Activated gamma-delta T cell treated with Interleukin-2 at 50 U/mL for 16 hours (primary cell): Measurements from ENCODE around the gene POLR2F.

ENCODE experiments used
- DNase-seq: peaks from one replicate; pipeline ENCODE4 v3.0.0-alpha.2; 2020

Gene POLR2F

DNA sequence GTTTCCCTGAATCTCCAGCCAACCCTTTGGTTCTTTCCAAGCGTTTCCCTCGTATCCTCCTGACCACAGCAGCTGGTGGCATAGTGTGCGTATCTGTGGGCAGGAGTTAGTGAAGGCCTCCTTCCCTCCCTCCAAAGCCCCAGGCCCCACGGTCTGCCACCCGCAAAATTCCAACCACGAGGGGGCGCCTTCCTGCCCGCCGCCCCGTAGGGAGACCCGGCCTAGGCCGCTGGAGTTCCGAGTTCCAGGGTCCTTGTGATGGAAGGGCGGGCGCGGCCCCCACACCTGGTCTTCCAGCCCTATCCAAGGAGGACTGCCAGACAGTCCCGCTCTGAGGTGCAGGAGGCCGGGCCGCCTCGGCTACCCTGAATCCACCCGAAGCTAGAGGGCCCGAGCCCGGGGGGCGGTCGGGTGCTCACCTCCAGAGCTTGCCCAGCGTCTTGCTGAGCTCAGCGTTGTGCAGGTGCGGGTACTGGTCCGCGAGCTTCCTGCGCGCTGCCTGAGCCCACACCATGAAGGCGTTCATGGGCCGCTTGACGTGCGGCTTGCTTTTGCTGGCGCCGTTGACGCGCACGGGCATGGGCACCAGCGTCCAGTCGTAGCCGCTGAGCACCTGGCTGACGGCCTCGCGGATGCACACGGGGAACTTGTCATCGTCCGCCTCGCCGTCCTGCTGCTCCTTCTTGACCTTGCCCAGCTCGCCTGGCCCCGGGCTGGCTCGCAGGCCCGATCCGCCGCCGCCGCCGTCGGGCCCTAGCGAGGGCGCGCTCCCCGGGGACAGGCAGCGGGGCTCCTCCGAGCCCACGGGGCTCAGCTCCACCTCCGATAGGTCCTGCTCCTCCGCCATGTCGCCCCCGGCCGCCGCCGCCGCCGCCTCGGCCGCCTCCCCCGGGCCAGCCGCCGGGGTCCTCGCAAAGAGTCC, 29.7 kb downstream of the POLR2F start:
- no peak for DNase-seq

DNA sequence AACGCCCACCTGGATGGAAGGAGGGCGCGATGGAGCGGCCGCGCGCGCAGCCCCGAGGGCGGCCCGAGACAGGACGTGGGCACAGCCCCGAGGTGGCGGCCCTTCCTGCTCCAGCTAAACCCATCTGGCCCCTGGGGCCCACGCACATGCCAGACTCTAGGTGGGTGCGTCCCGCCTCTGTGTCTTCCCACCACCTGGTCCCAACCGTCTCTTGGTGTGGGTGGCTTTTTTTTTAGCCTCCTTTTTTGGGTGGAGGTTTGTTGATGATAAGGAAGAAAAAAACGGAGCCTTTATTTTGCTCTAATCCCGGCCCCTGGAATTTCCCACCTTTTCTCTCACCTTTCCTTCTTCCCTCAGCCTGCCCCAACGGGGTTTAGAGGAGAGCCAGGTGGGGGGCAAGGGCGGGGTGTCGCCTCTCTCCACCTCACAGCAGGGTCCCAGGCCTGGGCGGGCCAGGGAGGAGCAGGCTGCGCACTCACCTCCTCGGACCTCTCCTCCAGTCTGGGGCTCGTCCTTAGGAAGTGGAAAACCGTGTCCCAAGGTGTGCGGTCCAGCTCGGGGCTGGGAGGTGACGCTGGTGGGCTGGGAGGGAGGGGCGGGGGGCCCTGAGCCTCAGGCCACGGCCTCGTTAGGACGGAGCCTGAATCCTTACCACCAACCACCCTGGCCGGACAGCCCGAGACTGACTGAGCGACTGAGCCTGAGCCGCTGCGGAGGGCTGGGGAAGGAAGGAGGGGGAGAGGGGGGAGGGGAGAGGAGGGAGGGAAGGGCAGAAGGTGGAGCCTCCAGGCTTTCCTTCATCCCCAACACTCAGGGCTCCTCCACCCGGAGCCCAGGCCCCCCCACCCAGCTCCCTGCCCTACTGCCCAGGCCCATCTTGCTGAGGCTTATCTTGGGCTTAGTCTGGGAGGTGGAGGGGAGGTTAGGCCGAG, 30.6 kb downstream of the POLR2F start, which contains the start of gene SOX10:
SOX10 (minus strand) TSS at position 696 of the 932 bp plus-strand sequence. CDS start 771 bp downstream, outside the sequence.
- DNase-seq = no peak

DNA sequence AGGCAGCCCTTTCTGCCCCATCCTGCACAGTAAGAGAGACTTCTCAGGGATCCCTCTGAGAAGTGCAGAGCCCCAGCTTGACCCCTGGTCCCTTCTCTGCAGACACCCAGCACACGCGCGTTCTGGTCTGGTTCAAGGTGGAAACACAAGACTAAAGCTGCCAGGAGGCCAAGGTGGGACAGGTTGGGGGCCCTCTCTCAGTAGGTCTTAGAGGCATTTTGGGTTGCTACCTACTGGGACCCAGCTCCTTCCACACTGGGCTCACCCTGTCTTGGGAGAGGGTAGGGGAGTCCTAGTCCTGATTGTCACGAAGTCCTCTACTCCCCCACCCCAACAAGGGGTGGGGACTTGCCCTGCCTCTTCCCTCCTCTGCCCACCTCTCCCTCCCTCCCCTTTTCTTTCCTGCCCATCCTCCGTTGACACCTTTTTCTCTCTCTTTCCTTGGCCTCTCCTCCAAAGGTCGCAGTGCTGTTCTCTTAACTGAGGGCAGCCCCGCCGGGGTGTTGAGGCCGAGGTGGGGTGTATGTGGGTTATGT, 31.6 kb downstream of the POLR2F start:
- no peak for DNase-seq

DNA sequence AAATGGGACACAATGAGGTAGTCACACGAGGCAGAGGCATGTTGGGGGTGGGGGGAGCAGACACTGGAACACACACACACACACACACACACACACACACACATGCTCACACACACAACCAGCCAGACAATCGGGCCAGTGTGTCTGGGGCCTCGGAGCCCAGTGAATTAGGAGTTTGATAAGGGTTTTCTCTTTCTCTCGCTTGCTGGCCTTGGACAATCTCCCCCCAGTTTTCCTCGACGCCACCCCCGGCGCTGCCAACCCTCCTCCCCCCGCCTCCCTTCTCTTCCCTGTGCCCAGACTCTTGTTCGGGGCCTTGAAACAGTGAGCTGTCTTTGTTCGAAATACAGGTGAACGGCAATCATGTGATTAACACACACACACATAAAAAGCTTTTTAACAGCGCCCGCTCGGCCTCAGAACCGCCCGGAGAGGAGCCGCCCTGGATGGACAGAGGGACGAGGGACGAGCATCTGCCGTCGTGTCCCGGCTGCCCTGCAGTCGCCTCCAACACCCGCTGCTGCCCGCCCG, 32.3 kb downstream of the POLR2F start:
- DNase-seq = no peak

DNA sequence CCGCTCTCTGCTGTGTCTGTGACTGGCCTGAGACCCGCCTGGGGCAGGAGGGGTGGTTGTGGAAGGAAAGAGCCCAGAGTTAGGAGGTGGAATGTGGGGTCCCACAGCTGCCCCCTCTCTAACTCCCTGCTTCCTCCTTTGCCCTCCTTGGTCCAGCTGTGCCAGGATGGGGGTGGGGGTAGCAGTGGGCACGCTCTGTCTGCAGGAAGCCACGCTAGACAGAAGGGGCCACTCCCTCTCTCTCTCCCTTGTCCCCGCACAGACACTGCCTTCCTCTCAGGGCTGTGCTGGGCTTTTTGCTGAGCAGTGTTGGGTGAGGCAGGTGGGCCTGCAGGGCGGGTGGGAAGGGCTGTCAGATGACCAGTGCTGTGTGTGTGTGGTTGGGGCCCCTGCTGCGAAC, 32.9 kb downstream of the POLR2F start:
- DNase-seq = no peak

DNA sequence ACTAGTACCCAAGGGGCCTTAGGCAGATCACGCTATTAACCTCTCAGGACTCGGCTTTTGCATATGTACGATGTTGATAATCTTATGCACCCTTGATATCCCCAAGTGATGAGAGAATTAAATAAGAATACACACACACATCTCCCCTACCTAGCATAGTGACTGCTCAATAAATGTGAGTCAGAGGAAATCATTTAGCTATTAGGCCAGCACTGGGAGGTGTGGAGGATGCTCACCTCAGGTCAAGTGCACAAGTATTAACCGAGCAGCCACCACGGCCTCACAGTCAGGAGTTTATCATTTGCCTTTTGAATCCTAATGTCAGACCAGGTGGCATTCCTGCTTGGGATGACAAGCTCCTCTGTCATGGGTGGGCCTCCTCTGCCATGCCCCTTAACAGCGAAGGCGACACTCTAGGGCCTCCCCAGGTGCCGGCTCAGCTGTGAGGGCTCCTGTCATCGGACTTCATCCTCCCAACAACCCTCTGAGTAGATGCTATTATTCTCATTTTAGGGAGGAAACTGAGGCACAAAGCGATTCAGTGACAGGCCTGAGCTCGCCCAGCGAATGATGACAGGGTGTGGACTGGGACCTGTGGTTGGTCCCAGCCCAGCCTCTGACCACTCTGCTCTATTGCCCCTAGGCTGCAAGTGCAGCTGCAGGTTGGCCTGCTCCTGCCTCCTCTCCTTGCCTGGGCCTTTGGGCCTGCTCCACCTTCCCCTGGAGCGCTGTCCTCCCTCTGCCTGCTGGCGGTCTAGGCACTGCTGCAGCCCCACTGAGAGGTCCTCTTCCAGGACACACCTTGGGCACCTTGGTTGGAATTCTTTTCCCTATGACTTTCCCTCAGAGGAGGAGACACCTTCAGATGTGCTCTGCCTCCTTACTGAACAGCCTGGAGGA, 35.9 kb downstream of the POLR2F start:
- no peak for DNase-seq

DNA sequence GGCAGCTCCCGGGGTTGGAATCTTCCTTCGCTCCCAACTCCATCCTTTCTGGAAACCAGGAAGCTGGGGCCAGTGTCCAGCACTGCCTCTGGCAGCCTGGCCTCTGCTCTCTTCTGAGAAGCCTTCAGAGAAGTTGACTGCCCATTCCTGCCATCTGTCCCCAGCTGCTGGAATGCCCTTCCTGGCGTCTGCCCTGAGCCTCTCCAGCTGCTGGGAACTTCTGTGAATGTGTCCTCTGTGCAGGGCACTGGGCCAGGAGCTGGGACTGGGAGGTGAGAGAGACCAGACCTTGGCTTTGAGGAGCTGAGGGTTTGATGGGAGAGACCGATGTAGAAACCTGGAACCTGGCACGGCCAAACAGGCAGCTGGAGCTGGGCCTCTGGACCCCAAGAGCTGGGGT, 36.8 kb downstream of the POLR2F start:
- DNase-seq = no peak

DNA sequence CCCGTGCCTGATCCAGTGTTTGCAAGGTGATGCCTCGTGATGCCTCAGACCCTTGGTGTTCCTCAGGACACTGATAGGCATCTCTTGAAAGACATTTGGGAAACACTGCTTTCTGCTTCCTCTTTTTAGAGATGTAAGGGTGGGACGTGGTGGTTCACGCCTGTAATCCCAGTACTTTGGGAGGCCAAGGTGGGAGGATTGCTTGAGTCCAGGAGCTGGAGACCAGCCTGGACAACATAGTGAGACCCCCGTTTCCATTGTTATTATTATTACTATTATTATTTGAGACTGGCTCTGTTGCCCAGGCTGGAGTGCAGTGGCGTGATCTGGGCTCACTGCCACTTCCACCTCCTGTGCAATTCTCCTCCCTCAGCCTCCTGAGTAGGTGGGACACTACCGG, 37.4 kb downstream of the POLR2F start:
- no peak for DNase-seq

DNA sequence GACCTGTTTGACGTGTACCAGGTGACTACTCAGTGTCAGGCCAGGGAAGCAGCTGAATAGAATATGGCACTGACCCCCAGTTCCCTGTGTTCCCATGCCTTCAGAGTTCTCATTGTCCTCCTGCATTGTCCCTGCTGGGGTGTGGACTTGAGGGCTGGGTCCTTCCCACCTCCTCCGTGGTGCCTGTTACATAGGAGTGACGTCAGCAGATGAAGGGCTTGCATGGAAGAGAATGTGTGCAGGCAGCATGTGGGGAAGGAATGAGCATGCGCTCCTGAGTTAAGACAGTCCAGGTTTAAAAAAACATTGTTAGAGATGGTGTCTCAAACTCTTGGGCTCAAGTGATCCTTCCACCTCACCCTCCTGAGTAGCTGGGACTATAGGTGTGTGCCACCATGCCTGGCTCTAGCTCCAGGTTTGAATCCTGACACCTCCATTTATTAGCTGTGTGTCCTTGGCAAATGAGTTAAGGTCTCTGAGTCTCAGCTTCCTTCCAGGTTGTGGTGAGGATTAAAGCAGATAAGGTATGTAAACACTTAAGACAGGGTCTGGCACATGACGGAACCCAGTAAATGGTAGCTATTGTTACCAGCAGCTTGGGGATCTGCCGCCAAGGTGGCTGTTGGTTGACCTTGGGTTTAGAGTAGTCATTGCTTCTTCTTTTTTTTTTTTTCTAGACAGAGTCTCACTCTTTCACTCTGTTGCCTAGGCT, 38.4 kb downstream of the POLR2F start:
- DNase-seq = no peak

DNA sequence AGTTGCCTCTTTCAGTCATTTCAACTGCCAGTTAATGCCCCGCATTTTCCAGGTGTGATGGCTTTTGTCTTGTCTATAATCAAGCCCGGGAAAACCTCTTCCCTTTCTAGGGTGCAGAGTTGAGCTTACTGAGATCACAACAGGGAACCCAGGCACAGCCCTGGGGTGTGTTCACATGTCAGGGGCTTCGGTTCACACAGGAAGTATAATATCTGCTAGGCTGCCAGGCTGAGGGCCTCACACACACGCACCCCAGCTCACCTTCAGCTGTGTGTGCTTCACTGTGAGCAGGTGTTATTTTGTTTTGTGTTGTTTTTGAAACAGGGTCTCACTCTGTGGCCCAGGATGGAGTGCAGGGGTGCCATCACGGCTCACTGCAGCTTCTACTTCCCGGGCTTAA, 40.5 kb downstream of the POLR2F start:
- DNase-seq = peak; percentile 55

DNA sequence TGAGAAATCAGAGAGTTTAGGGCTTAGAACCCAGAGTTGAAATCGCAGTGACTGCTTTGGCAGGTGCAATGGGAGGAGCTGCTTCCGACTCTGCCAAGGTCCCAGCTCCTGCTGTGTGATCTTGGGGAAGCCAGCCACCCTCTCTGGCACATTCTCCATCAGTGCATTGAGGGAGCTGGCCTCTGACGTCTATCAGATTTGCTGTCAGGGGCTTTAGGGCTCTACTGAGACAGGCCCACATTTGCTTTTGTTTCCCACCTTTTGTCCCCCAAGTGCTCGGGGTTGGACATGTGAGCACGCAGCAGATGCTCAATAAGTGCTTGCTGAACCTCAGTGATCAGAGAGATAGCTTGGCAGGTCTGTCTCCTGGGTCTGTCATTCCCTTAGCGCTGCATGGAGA, 41.5 kb downstream of the POLR2F start:
- DNase-seq = no peak

DNA sequence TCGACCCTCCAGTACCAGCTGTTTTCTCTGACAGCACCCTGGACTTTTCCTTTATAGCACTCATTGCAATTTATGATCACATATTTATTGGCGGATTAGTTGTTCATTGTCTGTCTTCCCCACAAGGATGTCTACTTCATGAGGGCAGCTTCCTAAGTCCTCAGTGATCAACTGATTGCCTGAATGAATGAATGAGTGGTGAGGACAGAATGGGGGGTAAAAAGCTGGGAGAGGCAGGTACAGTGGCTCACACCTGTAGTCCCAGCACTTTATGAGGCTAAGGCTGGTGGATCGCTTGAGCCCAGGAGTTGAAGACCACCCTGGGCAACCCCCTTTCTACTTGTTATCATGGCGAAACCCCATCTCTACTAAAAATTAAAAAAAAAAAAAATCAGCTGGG, 42.0 kb downstream of the POLR2F start:
- no peak for DNase-seq

DNA sequence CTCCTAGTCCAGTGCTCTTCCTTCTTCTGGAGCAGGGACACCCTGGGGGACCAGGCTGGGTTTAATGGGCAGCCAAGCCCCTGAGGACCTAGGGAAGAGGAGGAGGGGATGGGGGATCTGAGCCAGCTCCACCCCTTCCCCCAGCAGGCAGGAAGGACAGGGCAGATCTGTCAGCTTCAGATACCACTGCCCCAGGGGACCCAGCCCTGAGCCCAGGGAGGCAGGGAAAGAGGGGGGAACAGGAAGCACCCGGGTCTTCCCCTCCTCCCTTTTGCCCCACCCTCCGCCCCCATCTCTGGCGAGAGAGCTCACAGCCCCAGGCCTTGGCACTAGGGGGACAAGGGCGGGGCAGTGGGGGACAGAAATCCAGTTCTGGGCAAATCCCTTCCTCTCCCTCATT, 42.6 kb downstream of the POLR2F start:
- DNase-seq = peak; percentile 18

DNA sequence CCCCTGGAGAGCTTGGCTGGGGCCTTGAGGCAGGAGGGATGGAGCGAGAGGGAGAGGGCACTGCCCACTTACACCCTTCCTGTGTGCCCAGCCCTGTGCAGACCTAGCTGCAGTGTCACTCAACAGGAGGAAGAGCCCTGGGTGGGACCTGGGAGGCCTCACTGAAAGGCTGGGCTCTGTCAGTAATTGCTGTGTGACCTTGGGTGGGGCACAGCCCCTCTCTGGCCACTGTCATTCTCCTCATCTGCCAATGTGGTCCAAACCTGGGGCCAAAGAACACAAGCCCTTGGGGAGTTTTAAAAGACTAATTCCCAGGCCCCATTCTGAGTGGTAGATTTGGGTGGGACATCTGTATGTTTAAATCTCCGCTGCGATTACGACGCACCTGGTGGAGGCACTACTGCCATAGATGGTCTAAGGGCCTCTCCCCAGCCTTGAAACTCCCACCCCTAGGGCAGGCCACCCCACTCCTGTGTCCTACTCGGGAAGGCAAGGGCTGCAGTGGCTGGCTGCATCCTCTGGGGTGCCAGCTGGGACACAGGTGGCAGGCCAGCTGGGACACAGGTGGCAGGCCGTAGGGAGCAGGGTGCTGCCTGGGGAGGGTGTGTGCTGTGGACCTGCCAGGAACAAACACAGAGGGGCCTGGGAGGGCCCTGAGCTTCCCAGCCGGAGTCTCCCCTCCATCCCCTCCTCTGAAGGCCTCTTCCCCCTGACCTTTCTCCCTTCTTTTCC, 43.2 kb downstream of the POLR2F start:
- no peak for DNase-seq

DNA sequence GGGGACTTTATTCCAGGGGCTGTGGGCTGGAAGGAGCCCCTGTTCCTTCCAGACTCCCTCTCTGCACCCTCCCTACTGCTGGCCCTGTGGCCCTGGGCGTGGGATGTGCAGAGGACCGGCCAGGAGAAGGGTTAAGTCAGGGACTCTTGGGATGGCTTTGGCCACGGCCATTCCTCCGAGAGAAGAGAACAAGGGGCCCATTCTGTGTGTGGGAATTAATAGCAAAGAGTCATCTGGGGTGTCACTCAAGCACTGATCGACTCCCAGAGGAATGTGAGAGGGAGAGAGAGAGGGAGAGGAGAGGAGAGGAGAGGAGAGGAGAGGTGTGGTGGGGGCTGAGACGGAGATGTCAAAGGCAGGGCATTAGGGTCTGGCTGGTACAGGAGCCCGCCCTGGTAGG, 45.0 kb downstream of the POLR2F start:
- no peak for DNase-seq

DNA sequence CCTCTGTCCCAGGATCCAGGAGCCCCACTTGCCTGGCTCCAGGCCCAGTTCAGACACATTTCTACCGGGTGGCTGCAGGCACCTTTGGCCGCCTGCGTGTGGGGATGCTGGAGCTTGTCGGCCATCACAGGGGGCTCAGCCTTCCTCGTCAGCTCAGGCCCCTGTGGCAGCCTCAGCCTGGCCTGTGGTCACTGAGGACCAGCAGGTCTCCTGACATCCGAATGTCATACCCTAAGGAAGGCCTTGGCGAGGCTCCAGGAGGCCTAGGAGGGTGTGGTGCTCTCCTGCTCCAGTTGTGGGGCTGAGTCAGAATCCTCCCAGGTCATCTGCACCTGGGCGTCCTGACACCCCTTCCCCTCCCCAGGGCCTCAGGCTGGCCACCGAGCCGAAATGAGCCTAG, 45.7 kb downstream of the POLR2F start:
- no peak for DNase-seq

DNA sequence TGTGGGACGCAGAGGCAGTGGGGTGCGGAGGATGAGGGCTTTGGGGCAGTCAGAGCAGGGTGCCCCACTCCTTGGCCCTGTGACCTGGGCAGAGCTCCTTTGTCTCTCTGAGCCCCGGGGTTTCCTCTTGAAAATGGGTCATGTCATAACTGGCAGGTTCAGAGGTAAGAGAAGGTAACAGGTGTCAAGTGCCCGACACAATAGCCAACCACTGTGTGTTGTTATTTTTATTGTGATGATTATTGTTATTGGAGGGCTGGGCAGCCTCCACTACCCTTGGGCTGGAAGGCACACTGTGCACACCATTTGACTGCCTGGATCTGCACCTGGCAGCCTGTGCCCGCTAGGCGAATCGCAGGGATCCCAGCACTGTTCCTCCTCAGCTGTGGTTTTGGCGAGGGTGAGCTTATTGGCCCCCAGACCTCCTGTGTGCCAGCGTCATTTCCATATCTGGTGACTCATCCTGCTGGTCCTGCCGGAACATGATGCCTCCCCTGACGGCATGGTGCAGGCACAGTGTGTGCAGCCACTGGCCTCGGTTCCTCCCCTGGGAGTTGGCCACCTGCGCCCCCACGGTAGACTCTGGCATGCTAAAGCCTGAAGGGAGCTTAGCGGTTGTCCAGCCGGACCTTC, 46.3 kb downstream of the POLR2F start:
- DNase-seq = no peak

DNA sequence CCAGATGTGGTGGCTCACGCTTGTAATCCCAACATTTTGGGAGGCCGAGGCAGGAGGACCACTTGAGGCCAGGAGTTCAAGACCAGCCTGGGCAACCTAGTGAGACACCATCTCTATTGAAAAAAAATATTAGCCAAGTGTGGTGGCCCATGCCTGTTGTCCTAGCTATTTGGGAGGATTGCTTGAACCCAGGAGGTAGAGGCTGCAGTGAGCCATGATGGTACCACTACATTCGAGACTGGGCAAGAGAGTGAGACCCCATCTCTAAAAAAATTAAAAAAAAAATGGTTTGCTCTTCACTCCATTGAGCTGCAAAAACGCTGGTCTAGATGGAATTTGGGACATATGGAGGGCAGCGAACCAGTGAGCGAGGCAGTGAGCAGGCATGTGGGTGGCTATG, 52.4 kb downstream of the POLR2F start:
- no peak for DNase-seq

DNA sequence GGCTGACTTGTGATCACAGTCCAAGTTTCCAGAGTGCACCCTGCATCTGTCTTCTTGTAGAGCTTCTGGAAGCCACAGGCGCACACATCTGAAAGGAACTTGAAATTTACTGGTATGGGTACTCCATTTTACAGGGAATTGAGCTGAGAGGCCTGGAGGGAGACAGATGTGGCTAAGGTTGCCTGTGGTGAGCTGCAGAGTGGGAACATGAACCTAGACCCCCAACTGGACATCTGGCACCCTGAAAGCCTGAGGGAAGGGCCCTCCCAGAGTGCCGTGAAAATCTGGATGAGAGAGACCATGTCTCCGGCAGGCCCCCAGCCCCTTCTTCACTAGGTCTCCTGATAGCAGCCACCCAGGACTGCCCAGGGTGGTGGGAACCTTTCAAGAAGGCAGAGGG, 53.4 kb downstream of the POLR2F start:
- no peak for DNase-seq

DNA sequence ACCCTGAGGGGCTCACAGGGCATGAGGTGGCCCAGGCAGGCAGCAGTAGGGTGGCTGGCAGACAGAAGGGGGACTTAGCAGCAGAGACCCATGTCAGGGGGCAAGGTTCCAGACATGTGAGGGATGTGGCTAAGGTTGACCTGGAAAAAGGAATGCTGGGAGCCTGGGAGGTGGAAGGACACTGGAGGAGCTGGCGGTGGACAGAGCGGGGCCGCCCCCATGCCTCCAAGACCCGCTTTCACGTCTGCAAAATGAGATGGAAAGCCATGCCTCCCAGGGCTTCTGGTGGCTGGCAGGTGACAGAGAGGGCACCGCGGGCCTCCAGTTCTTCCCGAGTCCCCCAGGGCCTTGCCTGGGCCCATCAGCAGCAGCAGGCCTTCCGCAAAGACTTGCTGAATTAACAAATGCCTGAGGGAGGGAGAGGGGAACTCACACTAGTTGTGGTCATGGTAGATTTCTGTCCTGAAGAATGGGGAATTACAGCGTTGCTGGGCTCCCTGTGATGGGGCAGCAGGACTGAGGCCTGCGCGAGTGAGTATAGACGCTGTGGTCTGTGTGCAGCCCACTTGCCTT, 53.9 kb downstream of the POLR2F start:
- no peak for DNase-seq
